Activated CD4-positive, alpha-beta T cell treated with anti-CD3 and anti-CD28 coated beads, Interleukin-2, Interleukin-4, amounts not matched to agents 100 ng/mL and 50 ng/mL, durations not matched to agents 16 hours and 8 hours (primary cell): ENCODE data around the gene RNF114.
"Not testable (repeated sequence)": the region's sequence is repeated elsewhere in the genome, so short reads cannot be mapped to it uniquely, and the experiment has no call there.

Experiments used
- DNase-seq: peaks from one replicate; pipeline ENCODE4 v3.0.0-alpha.2; 2020; ENCODE audit warnings: low spot score

RNF114 gene

GRCh38 chr20:49985617-49986016 lies 49.4 kb downstream of the RNF114 start:
- DNase-seq = no peak

- no peak for DNase-seq
Observed at GRCh38 chr20:49986049-49986448, 49.9 kb downstream of the RNF114 start.

GRCh38 chr20:49987015-49987867 lies 51.0 kb downstream of the RNF114 start:
- DNase-seq = no peak

GRCh38 chr20:49987868-49988690 lies 51.9 kb downstream of the RNF114 start:
- no peak for DNase-seq

- no peak for DNase-seq
Observed at GRCh38 chr20:49989234-49990065, 53.3 kb downstream of the RNF114 start.

- DNase-seq = no peak
Observed at GRCh38 chr20:49990271-49990720, 54.1 kb downstream of the RNF114 start.

- no peak for DNase-seq
Observed at GRCh38 chr20:49993301-49993751, 57.1 kb downstream of the RNF114 start.

- DNase-seq = no peak
Observed at GRCh38 chr20:49995586-49995985, 59.4 kb downstream of the RNF114 start.

- not testable (repeated sequence) for DNase-seq
Observed at GRCh38 chr20:49998478-49999188, 62.4 kb downstream of the RNF114 start.

GRCh38 chr20:49999329-49999728 lies 63.1 kb downstream of the RNF114 start:
- DNase-seq = peak; percentile 11

GRCh38 chr20:50000548-50001222 lies 64.5 kb downstream of the RNF114 start:
- DNase-seq = not testable (repeated sequence)

- no peak for DNase-seq
Observed at GRCh38 chr20:50001784-50002311, 65.7 kb downstream of the RNF114 start.

- no peak for DNase-seq
Observed at GRCh38 chr20:50003253-50003656, 67.1 kb downstream of the RNF114 start.
